GM12878 (cell line): Measurements from ENCODE around the gene TJAP1. TPM values are rescaled to one million over a fixed set of nuclear protein-coding genes. Genes with fewer than 3 reads are reported as not detected.

Experiments used
- ATAC-seq: fragments of 200-7000 bp; cut with Tn5 transposase; 3 replicates; pipeline ENCODE4 v1.9.1; 2020; ENCODE audit warnings: mild to moderate bottlenecking, moderate library complexity
- BruUV-seq: library from RNA; stranded (reverse); fragments of 400-500 nt; replicated peaks from 2 replicates; lab custom pipeline; 2021; lab: Mats Ljungman, UMichigan
- CTCF ChIA-PET: fragments of 300-600 bp; sonication (Branson Sonifier 250); formaldehyde crosslinking; extraction: SDS; loops from one replicate; lab custom pipeline; 2021; ENCODE audit warnings: inconsistent platforms; lab: Yijun Ruan, JAX
- POLR2A ChIA-PET: fragments of 350-600 bp; formaldehyde crosslinking; extraction: SDS; loops from one replicate; lab custom pipeline; 2021; ENCODE audit warnings: inconsistent platforms; lab: Charles Lee
- RAD21 ChIA-PET: fragments of 300-600 bp; sonication (Branson Sonifier 250); formaldehyde crosslinking; loops from one replicate; lab custom pipeline; 2023; ENCODE audit warnings: antibody characterized with exemption; ENCODE audit not compliant: unreplicated experiment; lab: Charles Lee
- SMC1A ChIA-PET: fragments of 300-600 bp; sonication (Branson Sonifier 250); formaldehyde crosslinking; loops from one replicate; lab custom pipeline; 2023; ENCODE audit not compliant: unreplicated experiment, uncharacterized antibody; lab: Charles Lee
- DNase-seq: peaks from one replicate; pipeline ENCODE4 v3.0.0-alpha.2; 2011; ENCODE audit warnings: low read depth, low spot score
- FAIRE-seq: peaks from 3 replicates; lab custom pipeline; 2011; peaks lifted over from hg19 to GRCh38; lab: Jason Lieb, UNC
- H2AFZ ChIP-seq: 2 replicates; pipeline ENCODE4 v1.6.0; 2011; ENCODE audit warnings: low read depth, low read length, control low read depth; ENCODE audit not compliant: control insufficient read depth
- H3K27ac ChIP-seq: 2 replicates; pipeline ENCODE4 v1.5.1; 2011; ENCODE audit warnings: control low read depth; ENCODE audit not compliant: control insufficient read depth, insufficient read depth
- H3K27me3 ChIP-seq, 2 experiments: replicated peaks in 1 of 2; 2 replicates each; pipeline versions ENCODE4 v1.6.0 to v1.6.1; 2011; ENCODE audit warnings: low read length in 1 of 2; ENCODE audit not compliant: control insufficient read depth in 2 of 2, insufficient read depth in 2 of 2
- H3K36me3 ChIP-seq, 2 experiments: 2 replicates each; pipeline ENCODE4 v1.5.1; 2011; ENCODE audit warnings: low read length in 1 of 2; ENCODE audit not compliant: control insufficient read depth in 2 of 2, insufficient read depth in 2 of 2
- H3K4me1 ChIP-seq: 2 replicates; pipeline ENCODE4 v1.6.1; 2011; ENCODE audit warnings: mild to moderate bottlenecking, low read length, moderate library complexity, mixed read lengths; ENCODE audit not compliant: control insufficient read depth, insufficient read depth
- H3K4me2 ChIP-seq: 2 replicates; pipeline ENCODE4 v1.6.0; 2011; ENCODE audit warnings: control low read depth; ENCODE audit not compliant: control insufficient read depth, insufficient read depth
- H3K4me3 ChIP-seq: fragments of 200-600 bp; sonication (generic); 2 replicates; pipeline ENCODE4 v1.5.1; 2016
- H3K79me2 ChIP-seq: 2 replicates; pipeline ENCODE4 v1.6.0; 2011; ENCODE audit warnings: low read length; ENCODE audit not compliant: control insufficient read depth, insufficient read depth
- H3K9ac ChIP-seq: 2 replicates; pipeline ENCODE4 v1.8.0; 2011; ENCODE audit warnings: low read length, control low read depth, mixed read lengths; ENCODE audit not compliant: control insufficient read depth, insufficient read depth
- H3K9me3 ChIP-seq: replicated peaks from 3 replicates; pipeline ENCODE4 v1.5.1; 2011; ENCODE audit warnings: mild to moderate bottlenecking, low read length; ENCODE audit not compliant: control insufficient read depth, insufficient read depth
- H4K20me1 ChIP-seq: 2 replicates; pipeline ENCODE4 v1.6.0; 2011; ENCODE audit not compliant: control insufficient read depth, insufficient read depth
- CEBPZ ChIP-seq: fragments of 150-350 bp; IDR thresholded peaks from 2 replicates; pipeline ENCODE4 v1.6.1; 2016; ENCODE audit warnings: low read depth, low read length
- IRF4 ChIP-seq: IDR thresholded peaks from 2 replicates; pipeline ENCODE4 v1.6.1; 2011; ENCODE audit warnings: low read depth, low read length
- NR2C2 ChIP-seq: IDR thresholded peaks from 2 replicates; pipeline ENCODE4 v1.6.1; 2011; ENCODE audit warnings: borderline replicate concordance, low read depth; ENCODE audit not compliant: control insufficient read depth, insufficient read length
- PAX5 ChIP-seq: IDR thresholded peaks from 2 replicates; pipeline ENCODE4 v1.6.1; 2011; ENCODE audit warnings: low read depth, low read length, borderline replicate concordance
- RELB ChIP-seq: fragments of 450-650 bp; IDR thresholded peaks from 2 replicates; pipeline ENCODE4 v1.6.1; 2017; ENCODE audit warnings: low read depth, mild to moderate bottlenecking, moderate library complexity
- SMAD5 ChIP-seq: IDR thresholded peaks from 2 replicates; pipeline ENCODE4 v1.6.1; 2016; ENCODE audit warnings: antibody characterized with exemption, low read depth
- SRF ChIP-seq, 2 experiments: IDR thresholded peaks; 2 replicates each; pipeline ENCODE4 v1.6.1; 2011; ENCODE audit warnings: low read depth in 2 of 2, low read length in 2 of 2, mild to moderate bottlenecking in 1 of 2, moderate library complexity in 1 of 2
- TARDBP ChIP-seq: IDR thresholded peaks from 2 replicates; pipeline ENCODE4 v1.6.1; 2016; ENCODE audit warnings: borderline replicate concordance
- TCF7 ChIP-seq: IDR thresholded peaks from 2 replicates; pipeline ENCODE4 v1.6.1; 2014; ENCODE audit warnings: antibody characterized with exemption, borderline replicate concordance
- ZBTB11 ChIP-seq: fragments of 450-650 bp; formaldehyde crosslinking; IDR thresholded peaks from 2 replicates; pipeline ENCODE4 v1.5.0; 2022; ENCODE audit warnings: mild to moderate bottlenecking, missing genetic modification characterization
- ZNF24 ChIP-seq: fragments of 450-650 bp; IDR thresholded peaks from 2 replicates; pipeline ENCODE4 v1.6.1; 2017; ENCODE audit warnings: antibody characterized with exemption, mild to moderate bottlenecking
- ZNF274 ChIP-seq: IDR thresholded peaks from one replicate; pipeline ENCODE4 v1.8.0; 2011; ENCODE audit not compliant: insufficient read length, insufficient read depth
- ZNF384 ChIP-seq: IDR thresholded peaks from 2 replicates; pipeline ENCODE4 v1.6.1; 2012; ENCODE audit warnings: low read depth, mild to moderate bottlenecking, low read length, improper control_type of control experiment, borderline replicate concordance
- WGBS: methylation state at CpG from one replicate; pipeline ENCODE4 v1.1.6; 2016; ENCODE audit warnings: low lambda C conversion rate; ENCODE audit not compliant: insufficient replicate concordance, insufficient coverage; ENCODE audit errors: missing lambda C conversion rate; 5-methylcytosine and 5-hydroxymethylcytosine counted together
- in situ Hi-C: fragments of 300-500 bp; cut with MboI; formaldehyde crosslinking; loops from 9 replicates; pipeline ENCODE4 v1.14.3; 2018; ENCODE audit warnings: mixed read lengths
- intact Hi-C: fragments of 100-400 bp; cut with micrococcal nuclease; formaldehyde crosslinking; loops from one replicate; pipeline ENCODE4 v1.14.2; 2022; ENCODE audit not compliant: unreplicated experiment
- polyA plus RNA-seq, 11 experiments: library from polyadenylated mRNA; depleted of rRNA in 4 of 11; unstranded in 6 of 11; stranded (reverse) in 5 of 11; fragments of >200 nt; fragmentation: Nextera tagmentation in 4 of 11; fragmentation: Illumina TruSeq in 1 of 11; extraction: Ambion mirVana in 4 of 11; extraction: Trizol in 1 of 11; gene quantifications; 1 replicate in 1 of 11; 2 replicates in 10 of 11; pipeline versions ENCODE4 v1.2.1 to v1.2.3, GENCODE V29; 2011 to 2016; ENCODE audit warnings: inconsistent platforms in 2 of 11, missing spikeins in 2 of 11, low read depth in 1 of 11
- total RNA-seq, 4 experiments: library from RNA; depleted of rRNA in 3 of 4; stranded (reverse); fragments of >200 nt in 3 of 4; fragmentation: Illumina TruSeq in 1 of 4; extraction: Trizol in 1 of 4; gene quantifications; 2 replicates each; pipeline versions ENCODE4 v1.2.1 to v1.2.3, GENCODE V29; 2013 to 2021

Gene TJAP1
- total and polyA plus RNA-seq, 10 of the 15 experiments (the other 5 are each of a cell fraction or from before 2014, with no cell fraction given) = 0.11 to 22.6 (median 12.8) TPM

GRCh38 chr6:43471399-43471798 lies 6.0 kb upstream of the TJAP1 start:
- no TSS peak for BruUV-seq
- no peak overlapping the region for H2AFZ ChIP-seq
- ChIA-PET CTCF (interaction anchor here (0.9 to 1.1 kb wide), 2 partner anchors 11 to 14 kb away, joined by 4 read pairs; no protein-coding TSS in a partner anchor), SMC1A (interaction anchor here (1.1 to 1.5 kb wide), 2 partner anchors 12 to 36 kb away, joined by 4 read pairs; no protein-coding TSS in a partner anchor), RAD21 (interaction anchor here (1.0 kb wide), 2 partner anchors 16 to 85 kb away, joined by 3 to 4 read pairs; partner anchors contain the start of gene DLK2), POLR2A (interaction anchor here (0.6 kb wide), 1 partner anchor 17 kb away, joined by 3 read pairs; no protein-coding TSS in a partner anchor)
- no peaks in the 10 kb centered on the region for H3K79me2 ChIP-seq
- intact Hi-C loops (no loop called here), in situ Hi-C loops (no loop called here)
- H3K9ac ChIP-seq = no peak overlapping the region
- ATAC-seq = no peak
- H4K20me1 ChIP-seq = no peaks in the 10 kb centered on the region
- no peak for DNase-seq
- no peak overlapping the region for H3K4me3 ChIP-seq
- H3K36me3 ChIP-seq = no peaks in the 10 kb centered on the region
- peaks cover 0 to 2% of the 10 kb centered on the region in 2 experiments; a peak in 1 of 4 replicates for H3K27me3 ChIP-seq
- TF ChIP-seq RELB (no peak), ZBTB11 (CRISPR knock-in tag) (no peak), ZNF274 (no peak), TCF7 (no peak), NR2C2 (no peak), SRF (IDR thresholded peaks at IDR 0.05; ENCODE audit: low read depth in 2 of 2, low read length in 2 of 2) (no peak), PAX5 (no peak), IRF4 (no peak), ZNF384 (no peak), CEBPZ (no peak), SMAD5 (no peak), ZNF24 (no peak), TARDBP (no peak)
- H3K27ac ChIP-seq = no peak overlapping the region
- no peaks in the 10 kb centered on the region for H3K9me3 ChIP-seq
- WGBS = 0% methylated on average over 1 of the region's 1 CpG
- FAIRE-seq = no peak
- H3K4me2 ChIP-seq = no peak overlapping the region
- H3K4me1 ChIP-seq = no peaks in the 10 kb centered on the region
